ENCODE data around the gene MAPKAP1.

GRCh38 chr9:125705893-125706292, 1.1 kb downstream of the MAPKAP1 start:
- TF ChIP-seq GATA2 (IDR thresholded peaks at IDR 0.05; ENCODE audit: low read depth, low read length) (no peak), GATA3 (IDR thresholded peaks at IDR 0.05; ENCODE audit: low read depth, low read length) (no peak)

All from SH-SY5Y (cell line).